ENCODE results near the gene FUT2.
A peak's percentile ranks its signal among the peaks of the same experiment; 100 is the strongest.
"Not testable (repeated sequence)": the region's sequence is repeated elsewhere in the genome, so short reads cannot be mapped to it uniquely, and the experiment has no call there.

Gene FUT2

GRCh38 chr19:48702701-48703100 is 6.9 kb downstream of the FUT2 start:
- no peak for DNase-seq (ENCODE audit: low read depth in 2 of 2)

GRCh38 chr19:48703316-48703715 is 7.5 kb downstream of the FUT2 start:
- DNase-seq (ENCODE audit: low read depth in 2 of 2) = no peak

GRCh38 chr19:48705431-48705830 is 9.7 kb downstream of the FUT2 start:
- DNase-seq (ENCODE audit: low read depth in 2 of 2) = no peak

DNA sequence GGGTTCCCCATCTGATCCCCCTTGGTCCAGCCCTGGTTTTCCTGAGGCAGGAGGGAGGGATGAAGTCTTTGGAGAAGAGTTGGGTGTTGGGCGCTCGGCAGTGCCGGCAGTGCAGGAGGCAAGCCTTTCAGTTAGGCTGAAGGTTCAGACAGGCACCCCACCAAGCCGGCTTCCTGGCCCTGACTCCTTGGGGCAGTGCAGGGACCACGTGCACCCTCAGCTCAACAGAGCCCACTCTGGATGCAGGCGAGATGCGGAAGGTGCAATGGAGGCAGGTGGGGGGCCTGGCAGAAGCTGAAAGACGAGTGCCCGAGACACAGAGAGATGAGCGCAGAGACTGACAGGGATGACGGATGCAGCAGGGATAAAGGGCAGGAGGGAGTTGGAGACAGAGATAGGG is 12.7 kb downstream of the FUT2 start:
- no peak for DNase-seq (ENCODE audit: low read depth in 2 of 2)

DNA sequence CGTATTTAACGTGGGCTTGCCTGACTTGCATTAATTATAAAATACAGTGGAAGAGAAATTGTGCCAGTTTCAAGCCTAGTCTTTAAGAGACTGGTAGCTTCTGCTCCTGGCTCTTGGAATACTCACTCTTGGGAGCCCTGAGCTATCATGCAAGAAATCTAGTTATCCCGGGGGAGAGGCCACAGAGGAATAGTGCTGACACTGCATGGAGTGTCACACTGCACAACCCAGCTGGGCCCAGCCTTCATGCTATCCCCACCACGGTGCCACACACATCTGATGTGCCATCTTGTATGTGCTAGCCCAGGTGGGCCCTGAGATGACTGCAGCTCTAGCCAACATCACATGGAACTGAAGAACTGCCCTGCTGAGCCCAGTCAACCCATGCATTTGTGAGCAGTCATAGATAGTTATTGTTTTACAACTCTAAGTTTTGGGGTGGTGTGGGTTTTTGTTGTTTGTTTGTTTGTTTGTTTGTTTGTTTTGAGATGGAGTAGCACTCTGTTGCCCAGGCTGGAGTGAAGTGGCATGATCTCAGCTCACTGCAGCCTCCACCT is 15.4 kb downstream of the FUT2 start:
- DNase-seq (ENCODE audit: low read depth in 2 of 2) = no peak

DNA sequence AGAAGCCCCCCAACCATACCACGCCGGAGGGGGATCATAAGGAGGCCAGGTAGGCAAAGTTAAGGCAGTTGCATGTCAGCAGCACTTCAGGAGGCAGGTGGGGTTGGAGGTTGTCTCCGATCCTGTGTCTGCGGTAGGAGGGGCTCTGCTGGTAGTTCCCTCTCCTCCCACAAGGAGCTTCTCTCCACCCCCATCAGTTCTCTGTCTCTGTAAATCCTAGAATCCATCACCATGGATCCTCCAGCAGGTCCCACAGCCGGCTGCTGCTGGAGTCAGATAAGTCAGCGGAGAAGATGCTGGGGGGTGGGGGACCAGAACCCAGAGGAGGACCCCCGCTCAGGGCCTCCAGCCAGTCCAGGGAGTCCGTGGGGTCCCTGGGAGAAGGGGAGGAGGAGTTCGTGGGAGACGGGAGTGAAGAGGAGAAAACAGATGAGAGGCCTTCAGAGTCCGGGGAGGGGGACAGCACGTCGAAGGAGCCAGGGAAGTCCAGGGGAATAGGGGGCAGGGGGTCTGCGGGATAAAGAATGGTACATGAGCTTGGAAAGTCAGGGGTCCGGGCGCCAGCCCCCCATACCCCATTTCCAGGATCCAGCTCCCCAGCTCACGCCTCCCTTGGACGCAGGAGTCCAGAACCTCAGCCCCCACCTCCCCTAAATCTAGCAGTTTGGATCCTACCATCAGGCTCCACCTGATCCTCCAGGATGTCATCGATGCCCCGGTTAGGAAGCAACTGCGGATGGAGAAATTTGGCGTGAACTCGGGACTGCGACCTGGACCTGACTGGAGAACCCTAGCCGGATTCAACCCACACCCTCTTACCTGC is 17.5 kb downstream of the FUT2 start:
- no peak for DNase-seq (ENCODE audit: low read depth in 2 of 2)

- peak; percentile 96 to 97 for DNase-seq (ENCODE audit: low read depth in 2 of 2)
Measured at GRCh38 chr19:48713864-48714755, 18.3 kb downstream of the FUT2 start.

DNA sequence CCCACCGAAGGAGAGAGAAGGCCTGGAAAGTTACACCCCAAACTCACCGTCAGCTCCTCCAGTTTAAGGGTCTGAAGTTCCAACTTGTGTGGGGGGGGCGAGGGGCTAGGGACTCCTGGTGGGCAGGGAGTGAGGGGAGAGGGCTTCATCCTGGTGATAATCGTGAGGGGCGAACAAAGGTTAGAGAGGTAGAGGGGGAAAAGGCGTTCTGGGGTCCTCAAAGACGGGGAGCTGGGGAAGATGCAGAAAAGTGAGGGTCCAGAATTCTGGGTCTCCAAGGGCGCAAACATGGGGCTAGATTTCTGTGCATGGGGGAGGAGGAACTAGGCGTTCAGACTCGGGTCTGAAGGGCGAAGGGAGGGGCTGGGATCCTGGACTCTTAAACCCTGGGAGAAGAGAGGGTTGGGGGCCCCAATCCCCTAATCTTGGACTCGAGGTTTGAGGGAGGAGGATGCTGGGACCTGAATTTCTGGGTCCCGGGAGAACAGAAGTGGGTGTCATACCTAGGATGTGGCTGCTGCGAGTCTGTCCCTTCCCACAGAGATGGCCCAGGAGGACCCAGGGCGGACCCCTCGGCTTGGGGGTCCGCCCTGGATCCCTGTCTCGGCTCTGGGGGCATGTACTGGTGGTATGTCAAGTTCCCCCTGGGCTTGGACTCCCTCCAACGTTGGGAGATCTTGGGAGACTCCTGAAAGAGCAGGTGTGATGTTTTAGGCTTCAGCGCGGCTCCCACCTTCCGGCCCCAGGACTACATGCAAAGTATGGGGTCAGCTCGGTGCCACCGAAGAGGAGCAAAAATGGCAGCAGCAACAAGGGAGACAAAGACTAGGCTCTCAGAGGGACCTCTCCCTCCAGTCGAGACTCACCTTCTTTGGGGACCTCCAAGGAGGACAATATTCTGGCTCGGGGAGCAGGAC is 19.2 kb downstream of the FUT2 start:
- DNase-seq (ENCODE audit: low read depth in 2 of 2) = no peak

- DNase-seq (ENCODE audit: low read depth in 2 of 2) = no peak
Measured at GRCh38 chr19:48715681-48716171, 20.0 kb downstream of the FUT2 start.

GRCh38 chr19:48716562-48717291 is 21.0 kb downstream of the FUT2 start:
- DNase-seq (ENCODE audit: low read depth in 2 of 2) = no peak

GRCh38 chr19:48718106-48718505 is 22.3 kb downstream of the FUT2 start:
- not testable (repeated sequence) for DNase-seq (ENCODE audit: low read depth in 2 of 2)

DNA sequence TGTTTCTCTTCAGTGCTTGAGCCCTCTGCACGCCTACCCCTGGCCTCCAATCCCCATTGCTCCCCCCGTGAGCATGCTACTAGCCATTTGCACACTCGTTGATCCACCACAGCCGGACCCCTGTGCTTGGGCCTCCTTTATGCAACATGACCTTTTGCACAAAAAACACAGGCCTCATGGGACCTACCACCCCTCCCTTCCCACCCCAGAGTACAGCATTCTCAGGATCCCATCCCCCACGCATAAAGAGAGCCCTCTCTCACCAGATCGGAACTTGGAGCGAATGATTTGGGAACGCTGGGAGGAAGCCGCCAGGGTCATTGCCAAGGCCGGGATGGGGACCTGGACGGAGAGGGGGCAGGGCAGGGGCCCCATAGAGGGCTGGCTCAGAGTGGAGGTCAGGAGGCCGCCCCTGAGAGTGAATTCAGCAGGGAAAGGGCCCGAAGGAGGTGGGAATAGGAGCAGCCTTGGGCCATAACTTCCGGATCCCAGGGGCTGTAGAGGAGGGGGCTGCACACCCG is 23.0 kb downstream of the FUT2 start:
- DNase-seq (ENCODE audit: low read depth in 2 of 2) = no peak

DNA sequence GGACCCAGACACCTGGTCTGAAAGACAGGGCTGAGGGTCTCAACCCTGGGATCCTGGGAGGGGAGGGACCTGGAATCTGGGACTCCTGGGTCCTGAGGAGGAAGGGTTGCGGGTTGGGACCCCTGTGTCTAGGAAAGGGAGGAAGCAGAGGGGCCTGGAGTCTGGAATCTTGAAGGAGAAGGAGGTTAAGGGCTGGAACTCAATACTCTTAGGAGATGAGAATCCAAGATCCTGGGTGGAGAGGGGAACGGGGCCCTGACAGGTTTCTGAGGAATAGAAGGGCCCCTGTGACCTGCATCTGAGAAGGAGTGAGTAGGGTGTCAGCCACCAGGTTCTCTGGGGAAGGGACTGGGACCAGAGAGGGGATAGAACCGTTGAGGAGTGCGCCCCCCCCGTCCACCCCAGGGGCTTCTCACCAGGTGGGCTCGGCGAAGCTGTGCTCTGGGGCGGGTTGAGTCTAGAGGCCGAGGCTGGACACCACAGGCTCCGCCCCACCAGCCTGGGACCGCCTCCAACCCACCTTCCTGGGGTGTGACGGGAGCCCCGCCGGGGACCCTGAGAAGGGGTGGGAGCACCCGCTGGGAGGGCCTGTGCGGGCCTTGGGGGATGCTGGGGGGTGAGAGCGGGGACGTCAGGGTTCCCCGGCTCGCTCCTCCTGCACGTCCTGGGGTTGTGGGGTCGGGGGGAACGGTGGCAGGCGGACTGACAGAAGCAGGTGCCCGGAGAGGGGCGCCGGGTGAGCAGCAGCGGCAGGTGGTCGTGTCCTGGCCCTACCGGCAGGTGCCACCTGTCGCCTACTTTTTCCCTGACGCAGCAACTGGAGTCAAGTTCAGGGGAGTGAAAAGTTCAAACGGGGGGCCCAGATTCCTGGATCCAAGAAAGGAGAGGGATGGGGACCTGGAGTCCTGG is 23.7 kb downstream of the FUT2 start, which contains the start of gene MAMSTR:
Gene MAMSTR, minus strand, starts transcription at position 463 of the 909 bp plus-strand sequence. CDS start 694 bp downstream, outside the sequence.
- no peak for DNase-seq (ENCODE audit: low read depth in 2 of 2)

DNA sequence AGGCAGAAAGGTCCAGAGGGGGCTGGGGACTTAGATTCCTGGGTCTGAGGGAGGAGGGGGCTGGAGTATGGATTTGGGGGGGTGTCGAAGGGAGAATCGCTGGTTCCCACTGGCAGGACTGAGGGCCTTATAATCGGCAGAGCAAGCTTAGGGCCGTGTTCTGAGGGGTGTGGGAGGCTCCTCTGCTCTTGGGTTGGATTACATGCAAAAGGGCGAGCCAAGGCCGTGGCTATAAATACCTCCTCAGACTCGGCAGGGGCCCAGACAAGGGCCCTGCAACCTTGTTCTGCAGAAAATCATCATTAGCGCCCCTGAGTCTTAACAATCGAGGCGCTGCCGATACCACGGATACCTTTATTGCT is 24.5 kb downstream of the FUT2 start:
- DNase-seq (ENCODE audit: low read depth in 2 of 2) = no peak

- DNase-seq (ENCODE audit: low read depth in 2 of 2) = peak; percentile 79 to 89
Measured at GRCh38 chr19:48720613-48721296, 25.0 kb downstream of the FUT2 start.

DNA sequence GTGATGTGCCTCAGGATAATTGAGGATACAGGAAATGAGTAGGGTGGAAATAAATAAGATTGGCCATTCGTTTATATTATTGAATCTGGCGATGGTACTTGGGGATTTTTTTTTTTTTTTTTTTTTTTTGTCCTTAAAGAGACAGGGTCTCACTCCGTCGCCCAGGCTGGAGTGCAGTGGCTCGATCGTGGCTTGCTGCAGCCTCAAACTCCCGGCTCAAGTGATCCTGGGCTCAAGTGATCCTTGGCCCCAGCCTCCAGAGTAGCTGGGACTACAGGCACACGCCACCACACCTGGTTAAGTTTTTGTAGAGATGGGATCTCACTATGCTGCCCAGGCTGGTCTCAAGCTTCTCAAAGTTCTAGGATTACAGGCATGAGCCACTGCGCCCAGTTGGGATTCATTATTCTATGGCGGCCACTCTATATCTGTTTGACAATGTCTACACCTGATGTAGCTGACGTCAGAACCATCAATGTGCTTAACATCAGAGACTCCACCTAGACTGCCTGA is 26.5 kb downstream of the FUT2 start:
- no peak for DNase-seq (ENCODE audit: low read depth in 2 of 2)

DNA sequence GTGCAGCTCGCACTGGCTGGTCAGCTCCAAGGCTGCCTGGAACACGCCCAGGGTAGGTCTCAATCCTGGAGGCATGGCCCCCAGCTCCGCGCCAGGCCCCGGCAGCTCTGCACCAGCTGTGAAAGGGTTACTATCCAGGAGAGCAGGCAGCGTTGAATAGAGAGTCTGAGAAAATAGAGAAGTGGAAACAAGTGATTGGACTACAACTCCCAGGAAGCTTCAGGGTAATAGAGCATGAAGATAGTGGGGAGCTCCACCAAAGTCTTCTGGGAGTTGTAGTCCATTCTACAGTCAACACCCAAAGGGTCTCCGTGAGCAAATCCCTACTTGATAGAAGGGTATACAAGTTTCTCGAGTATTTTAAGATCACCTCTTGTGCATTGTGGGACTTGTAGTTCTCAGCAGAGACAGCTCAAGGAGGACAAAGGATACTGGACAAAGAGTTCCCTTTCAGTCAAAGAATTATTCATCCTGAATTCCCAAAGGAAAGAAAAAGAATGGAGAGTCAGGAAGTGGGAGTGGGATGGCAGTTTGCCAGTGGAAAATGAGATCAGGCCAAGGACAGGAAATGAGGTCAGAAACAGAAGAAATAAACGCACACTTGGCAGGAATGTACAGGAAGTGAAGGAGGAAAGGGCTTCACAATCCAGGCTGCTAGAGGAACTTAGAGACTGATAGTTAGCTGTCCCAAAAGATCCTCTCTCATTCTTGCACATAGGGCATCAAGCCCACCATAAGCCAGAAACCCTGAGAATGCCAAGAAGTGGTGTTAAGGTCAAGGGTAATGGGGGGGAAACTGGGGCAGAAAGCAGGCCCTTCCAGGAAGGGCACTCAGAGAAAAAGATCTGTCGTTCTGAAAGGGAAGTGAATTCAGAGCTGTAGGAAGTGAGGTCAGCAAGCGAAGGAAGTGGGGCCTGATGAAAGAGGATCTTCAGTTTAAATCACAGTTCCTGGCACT is 29.3 kb downstream of the FUT2 start:
- DNase-seq (ENCODE audit: low read depth in 2 of 2) = no peak

Measured in stimulated activated CD8-positive, alpha-beta memory T cell treated with anti-CD3 and anti-CD28 coated beads, Interleukin-2, amount 100 ng/mL, for 48 hours (primary cell).